WTC11 (cell line): ENCODE results near the gene VEGFA.

Experiments used
- ATF3 ChIP-seq: sonication (generic); formaldehyde crosslinking; conservative IDR thresholded peaks from 2 replicates; pipeline ENCODE4 v1.8.1; 2022; ENCODE audit warnings: mild to moderate bottlenecking, missing genetic modification reagents
- CTCF ChIP-seq: fragments of 200-600 bp; IDR thresholded peaks from 2 replicates; pipeline ENCODE4 v1.8.0; 2022; ENCODE audit warnings: antibody characterized with exemption

- TF ChIP-seq CTCF (no peak), ATF3 (CRISPR knock-in tag) (no peak)
Measured at GRCh38 chr6:43800746-43801494, 30.9 kb downstream of the VEGFA start.
